Muscle of back (tissue), 11 donors: Measurements from ENCODE around the gene CMSS1. TPM values are rescaled to one million over a fixed set of nuclear protein-coding genes. Genes with fewer than 3 reads are reported as not detected.
A peak's percentile ranks its signal among the peaks of the same experiment; 100 is the strongest.
"Not testable (repeated sequence)": the region's sequence is repeated elsewhere in the genome, so short reads cannot be mapped to it uniquely, and the experiment has no call there.

Source experiments
- DNase-seq, 3 donors: peaks; one replicate each; pipeline versions ENCODE4 v3.0.0 to v3.0.0-alpha.2; 2013
- polyA plus RNA-seq, 10 donors: library from polyadenylated mRNA; unstranded; fragments of 120-200 nt; gene quantifications; one replicate each; pipeline ENCODE4 v1.2.1, GENCODE V29; 2013; ENCODE audit not compliant: insufficient read length in 10 of 10

Gene CMSS1
- polyA plus RNA-seq, 10 donors = 26.9 to 37.8 (median 29.3) TPM

GRCh38 chr3:100045696-100046095 lies 228.0 kb downstream of the CMSS1 start:
- DNase-seq = peak; percentile 86 to 96 (median 94)

GRCh38 chr3:100046986-100047385 lies 229.3 kb downstream of the CMSS1 start:
- no peak for DNase-seq

GRCh38 chr3:100047455-100048141 lies 229.9 kb downstream of the CMSS1 start:
- peak in 1 of 3 donors; percentile 75 for DNase-seq

- no peak for DNase-seq
Observed at GRCh38 chr3:100048248-100048647, 230.6 kb downstream of the CMSS1 start.

GRCh38 chr3:100051513-100051912 lies 233.9 kb downstream of the CMSS1 start:
- not testable (repeated sequence) for DNase-seq

- DNase-seq = no peak
Observed at GRCh38 chr3:100053951-100054620, 236.4 kb downstream of the CMSS1 start.

- DNase-seq = no peak
Observed at GRCh38 chr3:100057716-100058575, 240.3 kb downstream of the CMSS1 start.

- DNase-seq = no peak
Observed at GRCh38 chr3:100059472-100059871, 241.8 kb downstream of the CMSS1 start.

- DNase-seq = no peak
Observed at GRCh38 chr3:100060685-100061484, 243.2 kb downstream of the CMSS1 start.

- no peak for DNase-seq
Observed at GRCh38 chr3:100062665-100063064, 245.0 kb downstream of the CMSS1 start.

GRCh38 chr3:100063929-100064461 lies 246.3 kb downstream of the CMSS1 start:
- no peak for DNase-seq

GRCh38 chr3:100067589-100067988 lies 249.9 kb downstream of the CMSS1 start:
- DNase-seq = no peak

- peak; percentile 63 to 83 (median 72) for DNase-seq
Observed at GRCh38 chr3:100068826-100069225, 251.2 kb downstream of the CMSS1 start.

- DNase-seq = no peak
Observed at GRCh38 chr3:100069472-100069871, 251.8 kb downstream of the CMSS1 start.

GRCh38 chr3:100072326-100073048 lies 254.8 kb downstream of the CMSS1 start:
- DNase-seq = no peak

- DNase-seq = no peak
Observed at GRCh38 chr3:100073049-100073713, 255.5 kb downstream of the CMSS1 start.

- peak; percentile 80 to 93 (median 88) for DNase-seq
Observed at GRCh38 chr3:100073714-100074307, 256.1 kb downstream of the CMSS1 start.

GRCh38 chr3:100075196-100075595 lies 257.5 kb downstream of the CMSS1 start:
- DNase-seq = no peak
